22Rv1 (cell line): ENCODE data around the gene ACSL4.

Experiments
- ZFX ChIP-seq: fragments of 450-650 bp; IDR thresholded peaks from 2 replicates; pipeline ENCODE4 v1.6.1; 2017; ENCODE audit warnings: antibody characterized with exemption, borderline replicate concordance
- TF ChIP-seq, protein P1 (sequence below): fragments of 450-650 bp; IDR thresholded peaks from 2 replicates; pipeline ENCODE4 v1.5.1; 2017; ENCODE audit warnings: mild to moderate bottlenecking

DNA sequence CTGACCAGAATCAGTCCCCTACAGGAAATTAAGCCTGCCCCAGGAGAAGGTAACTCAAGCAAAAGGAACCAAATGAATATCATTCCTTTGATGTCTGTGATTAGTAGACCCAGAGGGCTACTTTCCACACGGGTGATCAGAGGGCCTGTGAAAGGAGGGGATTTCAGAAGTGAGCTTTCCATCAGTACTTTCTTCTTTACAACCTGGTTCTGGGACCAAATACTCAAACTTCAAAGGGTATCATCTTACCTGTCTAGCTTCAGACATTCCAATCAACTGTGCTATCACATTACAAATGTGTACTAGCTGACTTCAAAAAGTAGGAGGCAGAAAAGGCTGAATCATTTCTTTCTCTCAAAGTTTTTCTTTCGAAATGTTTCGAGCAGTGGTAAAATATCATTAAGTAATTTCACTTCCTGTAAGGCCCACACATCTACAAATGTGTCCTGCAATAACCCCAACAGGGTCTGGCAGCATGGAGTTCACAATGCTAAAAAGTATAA is 23.9 kb downstream of the ACSL4 start:
- TF ChIP-seq, protein P1, sequence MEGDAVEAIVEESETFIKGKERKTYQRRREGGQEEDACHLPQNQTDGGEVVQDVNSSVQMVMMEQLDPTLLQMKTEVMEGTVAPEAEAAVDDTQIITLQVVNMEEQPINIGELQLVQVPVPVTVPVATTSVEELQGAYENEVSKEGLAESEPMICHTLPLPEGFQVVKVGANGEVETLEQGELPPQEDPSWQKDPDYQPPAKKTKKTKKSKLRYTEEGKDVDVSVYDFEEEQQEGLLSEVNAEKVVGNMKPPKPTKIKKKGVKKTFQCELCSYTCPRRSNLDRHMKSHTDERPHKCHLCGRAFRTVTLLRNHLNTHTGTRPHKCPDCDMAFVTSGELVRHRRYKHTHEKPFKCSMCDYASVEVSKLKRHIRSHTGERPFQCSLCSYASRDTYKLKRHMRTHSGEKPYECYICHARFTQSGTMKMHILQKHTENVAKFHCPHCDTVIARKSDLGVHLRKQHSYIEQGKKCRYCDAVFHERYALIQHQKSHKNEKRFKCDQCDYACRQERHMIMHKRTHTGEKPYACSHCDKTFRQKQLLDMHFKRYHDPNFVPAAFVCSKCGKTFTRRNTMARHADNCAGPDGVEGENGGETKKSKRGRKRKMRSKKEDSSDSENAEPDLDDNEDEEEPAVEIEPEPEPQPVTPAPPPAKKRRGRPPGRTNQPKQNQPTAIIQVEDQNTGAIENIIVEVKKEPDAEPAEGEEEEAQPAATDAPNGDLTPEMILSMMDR = no peak
- TF ChIP-seq ZFX = no peak
